GM23248 (cell line): ENCODE measurements around the gene MRPS5.

ENCODE experiments used
- EZH2 ChIP-seq: fragments of 200-600 bp; sonication (generic); IDR thresholded peaks from 2 replicates; pipeline ENCODE4 v1.6.1; 2018; ENCODE audit warnings: antibody characterized with exemption, mild to moderate bottlenecking; ENCODE audit not compliant: insufficient read depth, poor library complexity, severe bottlenecking
- EZH2phosphoT487 ChIP-seq: fragments of 200-600 bp; sonication (generic); IDR thresholded peaks from 2 replicates; pipeline ENCODE4 v1.6.1; 2018; ENCODE audit warnings: antibody characterized with exemption, moderate library complexity, mild to moderate bottlenecking, low read depth; ENCODE audit not compliant: insufficient read depth

GRCh38 chr2:95038635-95039298 lies 82.8 kb downstream of the MRPS5 start:
- TF ChIP-seq EZH2 (no peak), EZH2phosphoT487 (no peak)
